HEK293 (cell line): ENCODE data around the gene FLRT1.

ENCODE experiments used
- CTCF ChIA-PET: fragments of 350-600 bp; formaldehyde crosslinking; extraction: SDS; loops from one replicate; lab custom pipeline; 2021; ENCODE audit warnings: antibody characterized with exemption; lab: Yijun Ruan, JAX
- POLR2A ChIA-PET: fragments of 300-600 bp; formaldehyde crosslinking; extraction: SDS; loops from one replicate; lab custom pipeline; 2020; ENCODE audit warnings: antibody characterized with exemption, inconsistent platforms; lab: Yijun Ruan, JAX
- H3K27ac ChIP-seq: fragments of 200-500 bp; sonication (Bioruptor generic); 2 replicates; pipeline ENCODE4 v1.5.1; 2014; ENCODE audit warnings: low read depth, low read length, control low read depth, inconsistent platforms; ENCODE audit errors: extremely low read depth
- H3K36me3 ChIP-seq, 2 experiments: fragments of 200-500 bp in 1 of 2; sonication (Bioruptor generic) in 1 of 2; 1 replicate in 1 of 2; 2 replicates in 1 of 2; pipeline ENCODE4 v1.5.1; 2014 to 2017; ENCODE audit warnings: inconsistent platforms in 2 of 2, low read length in 2 of 2; ENCODE audit not compliant: control insufficient read depth in 2 of 2, insufficient read depth in 1 of 2
- H3K4me1 ChIP-seq: fragments of 200-500 bp; sonication (Bioruptor generic); 2 replicates; pipeline ENCODE4 v1.5.1; 2014; ENCODE audit warnings: mild to moderate bottlenecking, low read length, inconsistent platforms; ENCODE audit not compliant: control insufficient read depth, insufficient read depth
- H3K4me3 ChIP-seq: 2 replicates; pipeline ENCODE4 v1.5.1; 2011; ENCODE audit warnings: low read depth, mild to moderate bottlenecking, control low read depth, low read length, moderate library complexity
- H3K9me3 ChIP-seq: fragments of 200-500 bp; sonication (Bioruptor generic); 2 replicates; pipeline ENCODE4 v1.5.1; 2014; ENCODE audit warnings: low read depth, low read length, inconsistent platforms; ENCODE audit not compliant: control insufficient read depth, insufficient read depth
- GLIS1 ChIP-seq: fragments of 450-650 bp; formaldehyde crosslinking; IDR thresholded peaks from 2 replicates; pipeline ENCODE4 v1.5.1; 2016; ENCODE audit warnings: missing biosample characterization, missing genetic modification characterization
- GLIS2 ChIP-seq: fragments of 450-650 bp; formaldehyde crosslinking; IDR thresholded peaks from 2 replicates; pipeline ENCODE4 v1.5.1; 2016; ENCODE audit warnings: missing biosample characterization, missing genetic modification characterization
- REPIN1 ChIP-seq: fragments of 450-650 bp; formaldehyde crosslinking; IDR thresholded peaks from 2 replicates; pipeline ENCODE4 v1.5.1; 2017; ENCODE audit warnings: missing biosample characterization, missing genetic modification characterization, low read depth
- ZNF155 ChIP-seq: fragments of 450-650 bp; formaldehyde crosslinking; IDR thresholded peaks from 2 replicates; pipeline ENCODE4 v1.5.1; 2016; ENCODE audit warnings: missing biosample characterization, missing genetic modification characterization
- ZNF473 ChIP-seq: fragments of 450-650 bp; formaldehyde crosslinking; IDR thresholded peaks from 2 replicates; pipeline ENCODE4 v1.5.1; 2017; ENCODE audit warnings: missing biosample characterization, missing genetic modification characterization
- ZNF626 ChIP-seq: fragments of 450-650 bp; sonication (Bioruptor Pico); formaldehyde crosslinking; IDR thresholded peaks from 2 replicates; pipeline ENCODE4 v1.5.1; 2018; ENCODE audit warnings: missing biosample characterization, missing genetic modification characterization, inconsistent platforms
- ZNF664 ChIP-seq: fragments of 450-650 bp; formaldehyde crosslinking; IDR thresholded peaks from 2 replicates; pipeline ENCODE4 v1.5.1; 2016; ENCODE audit warnings: missing biosample characterization, missing genetic modification characterization
- ZNF837 ChIP-seq: fragments of 450-650 bp; formaldehyde crosslinking; IDR thresholded peaks from 2 replicates; pipeline ENCODE4 v1.5.1; 2016; ENCODE audit warnings: missing biosample characterization, missing genetic modification characterization
- TF ChIP-seq, protein P1 (sequence below): fragments of 450-650 bp; formaldehyde crosslinking; IDR thresholded peaks from 2 replicates; pipeline ENCODE4 v1.5.1; 2016; ENCODE audit warnings: missing biosample characterization, missing genetic modification characterization
- TF ChIP-seq, protein P2 (sequence below): fragments of 450-650 bp; formaldehyde crosslinking; IDR thresholded peaks from 2 replicates; pipeline ENCODE4 v1.5.1; 2016; ENCODE audit warnings: missing biosample characterization, missing genetic modification characterization
- TF ChIP-seq, protein P3 (sequence below): sonication (generic); formaldehyde crosslinking; IDR thresholded peaks from 2 replicates; pipeline ENCODE4 v1.8.1; 2022; ENCODE audit warnings: mild to moderate bottlenecking, moderate library complexity, missing genetic modification reagents
- TF ChIP-seq, protein P4 (sequence below): fragments of 450-650 bp; formaldehyde crosslinking; optimal IDR thresholded peaks from 2 replicates; pipeline ENCODE3; 2016; ENCODE audit warnings: missing biosample characterization, mild to moderate bottlenecking, missing genetic modification characterization
- TF ChIP-seq, protein P5 (sequence below): fragments of 450-650 bp; formaldehyde crosslinking; IDR thresholded peaks from 2 replicates; pipeline ENCODE4 v1.5.1; 2016; ENCODE audit warnings: missing biosample characterization, missing genetic modification characterization
- TF ChIP-seq, protein P6 (sequence below): fragments of 450-650 bp; formaldehyde crosslinking; IDR thresholded peaks from 2 replicates; pipeline ENCODE4 v1.5.1; 2017; ENCODE audit warnings: missing biosample characterization, missing genetic modification characterization

The FLRT1 gene

DNA sequence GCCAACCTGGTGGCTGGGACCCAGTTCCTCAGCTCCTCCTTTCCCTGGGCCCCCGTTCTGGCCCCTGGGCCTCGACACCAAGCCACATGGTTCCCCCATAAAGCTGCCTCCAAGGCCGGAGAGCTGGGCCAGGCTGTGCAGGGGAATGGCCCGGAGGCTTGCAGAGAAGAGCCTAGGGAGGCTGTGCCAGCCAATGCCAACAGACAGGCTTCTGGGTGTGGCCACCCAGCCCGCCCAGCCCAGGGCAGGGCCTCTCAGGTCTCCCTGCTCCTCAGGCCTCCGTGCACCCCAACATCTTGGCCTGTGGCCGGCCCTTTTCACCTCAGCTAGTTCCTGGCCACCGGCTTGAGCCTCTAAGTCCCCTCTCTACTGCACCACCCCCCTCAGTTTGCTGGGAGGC lies 17.4 kb upstream of the FLRT1 start (continued):
- TF ChIP-seq, protein P1, sequence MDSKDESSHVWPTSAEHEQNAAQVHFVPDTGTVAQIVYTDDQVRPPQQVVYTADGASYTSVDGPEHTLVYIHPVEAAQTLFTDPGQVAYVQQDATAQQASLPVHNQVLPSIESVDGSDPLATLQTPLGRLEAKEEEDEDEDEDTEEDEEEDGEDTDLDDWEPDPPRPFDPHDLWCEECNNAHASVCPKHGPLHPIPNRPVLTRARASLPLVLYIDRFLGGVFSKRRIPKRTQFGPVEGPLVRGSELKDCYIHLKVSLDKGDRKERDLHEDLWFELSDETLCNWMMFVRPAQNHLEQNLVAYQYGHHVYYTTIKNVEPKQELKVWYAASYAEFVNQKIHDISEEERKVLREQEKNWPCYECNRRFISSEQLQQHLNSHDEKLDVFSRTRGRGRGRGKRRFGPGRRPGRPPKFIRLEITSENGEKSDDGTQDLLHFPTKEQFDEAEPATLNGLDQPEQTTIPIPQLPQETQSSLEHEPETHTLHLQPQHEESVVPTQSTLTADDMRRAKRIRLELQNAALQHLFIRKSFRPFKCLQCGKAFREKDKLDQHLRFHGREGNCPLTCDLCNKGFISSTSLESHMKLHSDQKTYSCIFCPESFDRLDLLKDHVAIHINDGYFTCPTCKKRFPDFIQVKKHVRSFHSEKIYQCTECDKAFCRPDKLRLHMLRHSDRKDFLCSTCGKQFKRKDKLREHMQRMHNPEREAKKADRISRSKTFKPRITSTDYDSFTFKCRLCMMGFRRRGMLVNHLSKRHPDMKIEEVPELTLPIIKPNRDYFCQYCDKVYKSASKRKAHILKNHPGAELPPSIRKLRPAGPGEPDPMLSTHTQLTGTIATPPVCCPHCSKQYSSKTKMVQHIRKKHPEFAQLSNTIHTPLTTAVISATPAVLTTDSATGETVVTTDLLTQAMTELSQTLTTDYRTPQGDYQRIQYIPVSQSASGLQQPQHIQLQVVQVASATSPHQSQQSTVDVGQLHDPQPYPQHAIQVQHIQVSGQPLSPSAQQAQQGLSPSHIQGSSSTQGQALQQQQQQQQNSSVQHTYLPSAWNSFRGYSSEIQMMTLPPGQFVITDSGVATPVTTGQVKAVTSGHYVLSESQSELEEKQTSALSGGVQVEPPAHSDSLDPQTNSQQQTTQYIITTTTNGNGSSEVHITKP (tag by site-specific recombination): no peak
- TF ChIP-seq, protein P2, sequence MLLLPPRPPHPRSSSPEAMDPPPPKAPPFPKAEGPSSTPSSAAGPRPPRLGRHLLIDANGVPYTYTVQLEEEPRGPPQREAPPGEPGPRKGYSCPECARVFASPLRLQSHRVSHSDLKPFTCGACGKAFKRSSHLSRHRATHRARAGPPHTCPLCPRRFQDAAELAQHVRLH: no peak
- TF ChIP-seq ZNF664 (tag by site-specific recombination) (no peak), ZNF473 (tag by site-specific recombination) (no peak), GLIS1 (tag by site-specific recombination) (no peak), REPIN1 (tag by site-specific recombination) (no peak), ZNF626 (no peak)
- TF ChIP-seq, protein P3, sequence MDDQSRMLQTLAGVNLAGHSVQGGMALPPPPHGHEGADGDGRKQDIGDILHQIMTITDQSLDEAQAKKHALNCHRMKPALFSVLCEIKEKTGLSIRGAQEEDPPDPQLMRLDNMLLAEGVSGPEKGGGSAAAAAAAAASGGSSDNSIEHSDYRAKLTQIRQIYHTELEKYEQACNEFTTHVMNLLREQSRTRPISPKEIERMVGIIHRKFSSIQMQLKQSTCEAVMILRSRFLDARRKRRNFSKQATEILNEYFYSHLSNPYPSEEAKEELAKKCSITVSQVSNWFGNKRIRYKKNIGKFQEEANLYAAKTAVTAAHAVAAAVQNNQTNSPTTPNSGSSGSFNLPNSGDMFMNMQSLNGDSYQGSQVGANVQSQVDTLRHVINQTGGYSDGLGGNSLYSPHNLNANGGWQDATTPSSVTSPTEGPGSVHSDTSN: no peak
- TF ChIP-seq, protein P4, sequence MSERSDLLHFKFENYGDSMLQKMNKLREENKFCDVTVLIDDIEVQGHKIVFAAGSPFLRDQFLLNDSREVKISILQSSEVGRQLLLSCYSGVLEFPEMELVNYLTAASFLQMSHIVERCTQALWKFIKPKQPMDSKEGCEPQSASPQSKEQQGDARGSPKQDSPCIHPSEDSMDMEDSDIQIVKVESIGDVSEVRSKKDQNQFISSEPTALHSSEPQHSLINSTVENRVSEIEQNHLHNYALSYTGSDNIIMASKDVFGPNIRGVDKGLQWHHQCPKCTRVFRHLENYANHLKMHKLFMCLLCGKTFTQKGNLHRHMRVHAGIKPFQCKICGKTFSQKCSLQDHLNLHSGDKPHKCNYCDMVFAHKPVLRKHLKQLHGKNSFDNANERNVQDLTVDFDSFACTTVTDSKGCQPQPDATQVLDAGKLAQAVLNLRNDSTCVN: no peak

DNA sequence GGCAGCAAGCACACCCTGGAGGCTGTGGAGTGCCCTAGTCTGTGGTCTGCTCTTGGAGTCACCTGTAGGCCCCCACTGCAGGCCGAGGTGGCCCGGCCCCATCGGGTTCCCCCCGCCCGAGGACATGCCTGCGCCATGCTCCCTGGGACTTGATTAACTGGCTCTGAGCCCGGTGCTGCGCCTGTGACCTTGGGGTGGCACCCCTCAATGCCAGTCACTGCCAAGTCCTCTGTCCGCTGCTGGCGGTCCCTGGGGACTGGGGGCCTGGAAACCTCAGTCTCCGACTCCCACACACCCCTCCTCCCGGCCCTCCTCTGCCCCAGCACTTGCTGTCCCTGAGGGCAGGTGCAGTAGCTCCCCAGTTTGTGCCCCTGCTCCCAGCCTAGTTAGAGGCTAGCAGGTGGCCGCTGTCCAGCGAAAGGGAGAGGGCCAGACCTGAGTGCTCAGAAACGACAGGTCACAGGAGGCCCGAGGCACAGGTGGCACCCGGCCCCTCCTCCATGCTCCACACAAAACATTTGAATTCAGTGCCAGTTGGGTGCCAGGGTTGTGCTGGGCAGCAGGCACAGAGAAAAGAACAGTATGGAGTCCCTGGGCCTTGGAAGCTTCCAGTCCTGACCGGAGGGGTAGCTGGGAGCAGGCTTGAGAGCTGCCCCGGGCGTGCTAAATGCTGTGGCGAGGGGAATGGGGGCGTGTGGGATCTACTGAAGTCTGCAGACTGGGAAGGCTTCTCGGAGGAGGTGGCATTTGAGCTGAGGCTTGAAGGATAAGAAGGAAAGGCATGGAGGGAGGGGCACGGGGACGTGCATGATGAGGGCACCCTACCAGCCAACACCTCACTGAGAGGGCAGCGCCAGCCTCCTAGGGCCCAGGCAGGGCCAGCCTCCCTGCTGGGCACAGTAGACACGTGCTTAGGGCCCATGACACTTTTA lies 16.4 kb upstream of the FLRT1 start:
- H3K27ac ChIP-seq: no peak overlapping the region
- H3K4me1 ChIP-seq: no peaks in the 10 kb centered on the region
- no peak overlapping the region for H3K4me3 ChIP-seq
- TF ChIP-seq, protein P5, sequence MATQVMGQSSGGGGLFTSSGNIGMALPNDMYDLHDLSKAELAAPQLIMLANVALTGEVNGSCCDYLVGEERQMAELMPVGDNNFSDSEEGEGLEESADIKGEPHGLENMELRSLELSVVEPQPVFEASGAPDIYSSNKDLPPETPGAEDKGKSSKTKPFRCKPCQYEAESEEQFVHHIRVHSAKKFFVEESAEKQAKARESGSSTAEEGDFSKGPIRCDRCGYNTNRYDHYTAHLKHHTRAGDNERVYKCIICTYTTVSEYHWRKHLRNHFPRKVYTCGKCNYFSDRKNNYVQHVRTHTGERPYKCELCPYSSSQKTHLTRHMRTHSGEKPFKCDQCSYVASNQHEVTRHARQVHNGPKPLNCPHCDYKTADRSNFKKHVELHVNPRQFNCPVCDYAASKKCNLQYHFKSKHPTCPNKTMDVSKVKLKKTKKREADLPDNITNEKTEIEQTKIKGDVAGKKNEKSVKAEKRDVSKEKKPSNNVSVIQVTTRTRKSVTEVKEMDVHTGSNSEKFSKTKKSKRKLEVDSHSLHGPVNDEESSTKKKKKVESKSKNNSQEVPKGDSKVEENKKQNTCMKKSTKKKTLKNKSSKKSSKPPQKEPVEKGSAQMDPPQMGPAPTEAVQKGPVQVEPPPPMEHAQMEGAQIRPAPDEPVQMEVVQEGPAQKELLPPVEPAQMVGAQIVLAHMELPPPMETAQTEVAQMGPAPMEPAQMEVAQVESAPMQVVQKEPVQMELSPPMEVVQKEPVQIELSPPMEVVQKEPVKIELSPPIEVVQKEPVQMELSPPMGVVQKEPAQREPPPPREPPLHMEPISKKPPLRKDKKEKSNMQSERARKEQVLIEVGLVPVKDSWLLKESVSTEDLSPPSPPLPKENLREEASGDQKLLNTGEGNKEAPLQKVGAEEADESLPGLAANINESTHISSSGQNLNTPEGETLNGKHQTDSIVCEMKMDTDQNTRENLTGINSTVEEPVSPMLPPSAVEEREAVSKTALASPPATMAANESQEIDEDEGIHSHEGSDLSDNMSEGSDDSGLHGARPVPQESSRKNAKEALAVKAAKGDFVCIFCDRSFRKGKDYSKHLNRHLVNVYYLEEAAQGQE (tag by site-specific recombination): peak; percentile 81
- TF ChIP-seq ZNF155 (tag by site-specific recombination) (no peak), GLIS2 (peak; percentile 41; the same call in 1 of the 2 replicates), GLIS1 (tag by site-specific recombination) (peak; percentile 53), ZNF837 (tag by site-specific recombination) (no peak)
- TF ChIP-seq, protein P6, sequence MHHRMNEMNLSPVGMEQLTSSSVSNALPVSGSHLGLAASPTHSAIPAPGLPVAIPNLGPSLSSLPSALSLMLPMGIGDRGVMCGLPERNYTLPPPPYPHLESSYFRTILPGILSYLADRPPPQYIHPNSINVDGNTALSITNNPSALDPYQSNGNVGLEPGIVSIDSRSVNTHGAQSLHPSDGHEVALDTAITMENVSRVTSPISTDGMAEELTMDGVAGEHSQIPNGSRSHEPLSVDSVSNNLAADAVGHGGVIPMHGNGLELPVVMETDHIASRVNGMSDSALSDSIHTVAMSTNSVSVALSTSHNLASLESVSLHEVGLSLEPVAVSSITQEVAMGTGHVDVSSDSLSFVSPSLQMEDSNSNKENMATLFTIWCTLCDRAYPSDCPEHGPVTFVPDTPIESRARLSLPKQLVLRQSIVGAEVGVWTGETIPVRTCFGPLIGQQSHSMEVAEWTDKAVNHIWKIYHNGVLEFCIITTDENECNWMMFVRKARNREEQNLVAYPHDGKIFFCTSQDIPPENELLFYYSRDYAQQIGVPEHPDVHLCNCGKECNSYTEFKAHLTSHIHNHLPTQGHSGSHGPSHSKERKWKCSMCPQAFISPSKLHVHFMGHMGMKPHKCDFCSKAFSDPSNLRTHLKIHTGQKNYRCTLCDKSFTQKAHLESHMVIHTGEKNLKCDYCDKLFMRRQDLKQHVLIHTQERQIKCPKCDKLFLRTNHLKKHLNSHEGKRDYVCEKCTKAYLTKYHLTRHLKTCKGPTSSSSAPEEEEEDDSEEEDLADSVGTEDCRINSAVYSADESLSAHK (tag by site-specific recombination): 0 out of 2 replicates have a peak, but pooled peaks have one; percentile 38
- no peaks in the 10 kb centered on the region for H3K9me3 ChIP-seq
- no peaks in the 10 kb centered on the region for H3K36me3 ChIP-seq
- CTCF ChIA-PET: interaction anchor here (0.8 kb wide), 1 partner anchor 16 kb away, joined by 4 read pairs; no protein-coding TSS in a partner anchor
- POLR2A ChIA-PET: interaction anchor here (1.1 kb wide), 1 partner anchor 13 kb away, joined by 3 read pairs; no protein-coding TSS in a partner anchor
